NCI-H2107 treated with DMSO at 0.1 percent for 48 hours (cell line): ENCODE results near the gene PGA4.
"Not testable (repeated sequence)": the region's sequence is repeated elsewhere in the genome, so short reads cannot be mapped to it uniquely, and the experiment has no call there.

ENCODE experiments used
- DNase-seq: peaks from one replicate; lab custom pipeline; 2025; ENCODE audit not compliant: unreplicated experiment; lab: John Stamatoyannopoulos, UW

Gene PGA4

GRCh38 chr11:61203873-61204272 lies 18.3 kb upstream of the PGA4 start:
- DNase-seq, result not testable (repeated sequence)

- DNase-seq, result not testable (repeated sequence)
Measured at GRCh38 chr11:61204502-61205059, 17.6 kb upstream of the PGA4 start.

- DNase-seq, result not testable (repeated sequence)
Measured at GRCh38 chr11:61207636-61208310, 14.4 kb upstream of the PGA4 start.

- DNase-seq, result not testable (repeated sequence)
Measured at GRCh38 chr11:61210629-61211028, 11.5 kb upstream of the PGA4 start.

- DNase-seq, result not testable (repeated sequence)
Measured at GRCh38 chr11:61211327-61211952, 10.7 kb upstream of the PGA4 start.

GRCh38 chr11:61212202-61212601 lies 9.9 kb upstream of the PGA4 start:
- DNase-seq, result not testable (repeated sequence)

GRCh38 chr11:61213711-61214324 lies 8.3 kb upstream of the PGA4 start:
- not testable (repeated sequence) for DNase-seq

- DNase-seq, result not testable (repeated sequence)
Measured at GRCh38 chr11:61218306-61218705, 3.8 kb upstream of the PGA4 start.

GRCh38 chr11:61219016-61219415 lies 3.1 kb upstream of the PGA4 start:
- DNase-seq, result not testable (repeated sequence)

- not testable (repeated sequence) for DNase-seq
Measured at GRCh38 chr11:61222692-61223091, 545 bp downstream of the PGA4 start.

- DNase-seq, result not testable (repeated sequence)
Measured at GRCh38 chr11:61226457-61227137, 4.5 kb downstream of the PGA4 start.

- DNase-seq, result not testable (repeated sequence)
Measured at GRCh38 chr11:61229458-61229857, 7.3 kb downstream of the PGA4 start.

- not testable (repeated sequence) for DNase-seq
Measured at GRCh38 chr11:61231033-61231432, 8.9 kb downstream of the PGA4 start.

- not testable (repeated sequence) for DNase-seq
Measured at GRCh38 chr11:61231585-61231984, 9.4 kb downstream of the PGA4 start.

- not testable (repeated sequence) for DNase-seq
Measured at GRCh38 chr11:61232548-61233145, 10.5 kb downstream of the PGA4 start.

- DNase-seq, result not testable (repeated sequence)
Measured at GRCh38 chr11:61237130-61237529, 15.0 kb downstream of the PGA4 start.

GRCh38 chr11:61240288-61240687 lies 18.1 kb downstream of the PGA4 start:
- DNase-seq, result not testable (repeated sequence)

GRCh38 chr11:61240875-61241274 lies 18.7 kb downstream of the PGA4 start, which contains the start of gene PGA5:
Gene PGA5 (plus strand): TSS chr11:61241175. CDS start chr11:61241227, 52 bp downstream.
- DNase-seq, result not testable (repeated sequence)

- not testable (repeated sequence) for DNase-seq
Measured at GRCh38 chr11:61241526-61241925, 19.4 kb downstream of the PGA4 start.

- DNase-seq, result not testable (repeated sequence)
Measured at GRCh38 chr11:61245284-61245964, 23.3 kb downstream of the PGA4 start.
